ENCODE results near the gene CENPM. TPM values are rescaled to one million over a fixed set of nuclear protein-coding genes. Genes with fewer than 3 reads are reported as not detected.

CENPM gene
- total and polyA plus RNA-seq, 10 of the 15 experiments (the other 5 are each of a cell fraction or from before 2014, with no cell fraction given) = 36.7 to 212 (median 74.7) TPM

DNA sequence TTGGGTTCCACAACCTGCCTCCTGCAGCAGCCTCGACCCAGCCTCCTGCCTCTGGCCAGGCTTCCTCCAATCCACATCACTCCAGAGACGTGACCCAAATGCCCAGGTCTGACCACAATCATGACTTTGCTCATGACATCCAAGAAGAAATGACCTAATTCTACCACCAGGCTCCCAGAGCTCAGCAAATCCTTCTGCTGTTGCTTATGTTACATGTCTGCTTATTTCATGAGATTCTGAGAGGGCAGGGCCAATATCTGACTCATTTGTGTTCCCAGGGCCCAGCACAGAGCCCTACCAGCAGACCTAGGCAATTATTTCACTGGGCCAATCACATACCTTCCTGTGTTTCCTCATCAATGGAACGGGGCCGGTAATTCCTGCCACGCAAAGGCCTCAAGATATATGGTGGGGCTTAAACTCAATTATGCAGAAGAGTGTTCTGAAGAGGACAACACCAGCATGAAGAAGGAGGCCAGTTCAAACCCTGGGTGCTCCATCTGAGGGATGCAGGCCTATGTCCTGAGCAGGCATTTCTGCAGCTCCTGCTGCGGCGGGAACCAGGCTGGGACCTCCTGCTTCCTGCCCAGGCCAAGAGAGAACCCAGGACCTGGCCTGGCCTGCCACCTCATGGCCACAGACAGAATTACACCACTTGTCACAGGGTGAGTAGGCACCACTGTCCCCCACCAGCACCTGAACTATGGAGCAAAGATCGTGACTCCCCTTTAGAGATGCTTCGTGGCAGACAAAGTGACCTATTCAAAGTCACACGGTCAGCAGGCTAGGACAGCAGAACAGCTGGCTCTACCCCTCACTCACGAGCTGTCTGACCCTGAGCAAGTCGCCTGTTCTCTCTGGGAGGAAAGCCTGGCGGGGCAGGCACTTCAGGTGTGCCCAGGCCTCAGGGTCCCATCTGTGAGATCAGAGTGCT is 5.9 kb downstream of the CENPM start (continued):
- TF ChIP-seq, protein P1, sequence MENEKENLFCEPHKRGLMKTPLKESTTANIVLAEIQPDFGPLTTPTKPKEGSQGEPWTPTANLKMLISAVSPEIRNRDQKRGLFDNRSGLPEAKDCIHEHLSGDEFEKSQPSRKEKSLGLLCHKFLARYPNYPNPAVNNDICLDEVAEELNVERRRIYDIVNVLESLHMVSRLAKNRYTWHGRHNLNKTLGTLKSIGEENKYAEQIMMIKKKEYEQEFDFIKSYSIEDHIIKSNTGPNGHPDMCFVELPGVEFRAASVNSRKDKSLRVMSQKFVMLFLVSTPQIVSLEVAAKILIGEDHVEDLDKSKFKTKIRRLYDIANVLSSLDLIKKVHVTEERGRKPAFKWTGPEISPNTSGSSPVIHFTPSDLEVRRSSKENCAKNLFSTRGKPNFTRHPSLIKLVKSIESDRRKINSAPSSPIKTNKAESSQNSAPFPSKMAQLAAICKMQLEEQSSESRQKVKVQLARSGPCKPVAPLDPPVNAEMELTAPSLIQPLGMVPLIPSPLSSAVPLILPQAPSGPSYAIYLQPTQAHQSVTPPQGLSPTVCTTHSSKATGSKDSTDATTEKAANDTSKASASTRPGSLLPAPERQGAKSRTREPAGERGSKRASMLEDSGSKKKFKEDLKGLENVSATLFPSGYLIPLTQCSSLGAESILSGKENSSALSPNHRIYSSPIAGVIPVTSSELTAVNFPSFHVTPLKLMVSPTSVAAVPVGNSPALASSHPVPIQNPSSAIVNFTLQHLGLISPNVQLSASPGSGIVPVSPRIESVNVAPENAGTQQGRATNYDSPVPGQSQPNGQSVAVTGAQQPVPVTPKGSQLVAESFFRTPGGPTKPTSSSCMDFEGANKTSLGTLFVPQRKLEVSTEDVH (IDR thresholded peaks at IDR 0.05; ENCODE audit: low read depth, partially characterized antibody) = peak; percentile 80
- TF ChIP-seq, protein P2, sequence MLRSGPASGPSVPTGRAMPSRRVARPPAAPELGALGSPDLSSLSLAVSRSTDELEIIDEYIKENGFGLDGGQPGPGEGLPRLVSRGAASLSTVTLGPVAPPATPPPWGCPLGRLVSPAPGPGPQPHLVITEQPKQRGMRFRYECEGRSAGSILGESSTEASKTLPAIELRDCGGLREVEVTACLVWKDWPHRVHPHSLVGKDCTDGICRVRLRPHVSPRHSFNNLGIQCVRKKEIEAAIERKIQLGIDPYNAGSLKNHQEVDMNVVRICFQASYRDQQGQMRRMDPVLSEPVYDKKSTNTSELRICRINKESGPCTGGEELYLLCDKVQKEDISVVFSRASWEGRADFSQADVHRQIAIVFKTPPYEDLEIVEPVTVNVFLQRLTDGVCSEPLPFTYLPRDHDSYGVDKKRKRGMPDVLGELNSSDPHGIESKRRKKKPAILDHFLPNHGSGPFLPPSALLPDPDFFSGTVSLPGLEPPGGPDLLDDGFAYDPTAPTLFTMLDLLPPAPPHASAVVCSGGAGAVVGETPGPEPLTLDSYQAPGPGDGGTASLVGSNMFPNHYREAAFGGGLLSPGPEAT (IDR thresholded peaks at IDR 0.05; ENCODE audit: low read depth) = peak; percentile 44; the same call in 1 of the 2 replicates
- 0 out of 2 replicates have a peak, but pooled peaks have one; percentile 12 for TF ChIP-seq MXI1 (IDR thresholded peaks at IDR 0.05; ENCODE audit: low read depth, low read length)
- TF ChIP-seq, protein P3, sequence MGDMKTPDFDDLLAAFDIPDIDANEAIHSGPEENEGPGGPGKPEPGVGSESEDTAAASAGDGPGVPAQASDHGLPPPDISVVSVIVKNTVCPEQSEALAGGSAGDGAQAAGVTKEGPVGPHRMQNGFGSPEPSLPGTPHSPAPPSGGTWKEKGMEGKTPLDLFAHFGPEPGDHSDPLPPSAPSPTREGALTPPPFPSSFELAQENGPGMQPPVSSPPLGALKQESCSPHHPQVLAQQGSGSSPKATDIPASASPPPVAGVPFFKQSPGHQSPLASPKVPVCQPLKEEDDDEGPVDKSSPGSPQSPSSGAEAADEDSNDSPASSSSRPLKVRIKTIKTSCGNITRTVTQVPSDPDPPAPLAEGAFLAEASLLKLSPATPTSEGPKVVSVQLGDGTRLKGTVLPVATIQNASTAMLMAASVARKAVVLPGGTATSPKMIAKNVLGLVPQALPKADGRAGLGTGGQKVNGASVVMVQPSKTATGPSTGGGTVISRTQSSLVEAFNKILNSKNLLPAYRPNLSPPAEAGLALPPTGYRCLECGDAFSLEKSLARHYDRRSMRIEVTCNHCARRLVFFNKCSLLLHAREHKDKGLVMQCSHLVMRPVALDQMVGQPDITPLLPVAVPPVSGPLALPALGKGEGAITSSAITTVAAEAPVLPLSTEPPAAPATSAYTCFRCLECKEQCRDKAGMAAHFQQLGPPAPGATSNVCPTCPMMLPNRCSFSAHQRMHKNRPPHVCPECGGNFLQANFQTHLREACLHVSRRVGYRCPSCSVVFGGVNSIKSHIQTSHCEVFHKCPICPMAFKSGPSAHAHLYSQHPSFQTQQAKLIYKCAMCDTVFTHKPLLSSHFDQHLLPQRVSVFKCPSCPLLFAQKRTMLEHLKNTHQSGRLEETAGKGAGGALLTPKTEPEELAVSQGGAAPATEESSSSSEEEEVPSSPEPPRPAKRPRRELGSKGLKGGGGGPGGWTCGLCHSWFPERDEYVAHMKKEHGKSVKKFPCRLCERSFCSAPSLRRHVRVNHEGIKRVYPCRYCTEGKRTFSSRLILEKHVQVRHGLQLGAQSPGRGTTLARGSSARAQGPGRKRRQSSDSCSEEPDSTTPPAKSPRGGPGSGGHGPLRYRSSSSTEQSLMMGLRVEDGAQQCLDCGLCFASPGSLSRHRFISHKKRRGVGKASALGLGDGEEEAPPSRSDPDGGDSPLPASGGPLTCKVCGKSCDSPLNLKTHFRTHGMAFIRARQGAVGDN (IDR thresholded peaks at IDR 0.05) = peak; percentile 96
- TF ChIP-seq, protein P4, sequence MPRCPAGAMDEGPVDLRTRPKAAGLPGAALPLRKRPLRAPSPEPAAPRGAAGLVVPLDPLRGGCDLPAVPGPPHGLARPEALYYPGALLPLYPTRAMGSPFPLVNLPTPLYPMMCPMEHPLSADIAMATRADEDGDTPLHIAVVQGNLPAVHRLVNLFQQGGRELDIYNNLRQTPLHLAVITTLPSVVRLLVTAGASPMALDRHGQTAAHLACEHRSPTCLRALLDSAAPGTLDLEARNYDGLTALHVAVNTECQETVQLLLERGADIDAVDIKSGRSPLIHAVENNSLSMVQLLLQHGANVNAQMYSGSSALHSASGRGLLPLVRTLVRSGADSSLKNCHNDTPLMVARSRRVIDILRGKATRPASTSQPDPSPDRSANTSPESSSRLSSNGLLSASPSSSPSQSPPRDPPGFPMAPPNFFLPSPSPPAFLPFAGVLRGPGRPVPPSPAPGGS (IDR thresholded peaks at IDR 0.05; ENCODE audit: borderline replicate concordance, insufficient read depth, low read depth, low read length, poor library complexity, severe bottlenecking) = no peak
- TF ChIP-seq IKZF2 (IDR thresholded peaks at IDR 0.05) = peak; percentile 67 to 72
- TF ChIP-seq RB1 (IDR thresholded peaks at IDR 0.05; ENCODE audit: borderline replicate concordance) = peak; percentile 89
- no peak for TF ChIP-seq CBX3 (IDR thresholded peaks at IDR 0.05; ENCODE audit: borderline replicate concordance, low read depth)
- TF ChIP-seq PAX8 (IDR thresholded peaks at IDR 0.05) = no peak
- peak; percentile 88 for TF ChIP-seq NBN (IDR thresholded peaks at IDR 0.05)
- 0 out of 2 replicates have a peak, but pooled peaks have one; percentile 6 for TF ChIP-seq TCF12 (IDR thresholded peaks at IDR 0.05; ENCODE audit: low read depth, low read length)
- peak; percentile 92 for TF ChIP-seq RAD21 (IDR thresholded peaks at IDR 0.05; ENCODE audit: insufficient read depth, low read depth, low read length)
- no peak for TF ChIP-seq PML (IDR thresholded peaks at IDR 0.05; ENCODE audit: low read length)
- TF ChIP-seq YY1 (IDR thresholded peaks at IDR 0.05; ENCODE audit: low read depth, low read length) = peak; percentile 61
- TF ChIP-seq BHLHE40 (IDR thresholded peaks at IDR 0.05; ENCODE audit: borderline replicate concordance in 1 of 2, low read depth in 2 of 2, low read length in 1 of 2) = peak; percentile 42 to 49; a peak in 3 of 4 replicates
- TF ChIP-seq, protein P5, sequence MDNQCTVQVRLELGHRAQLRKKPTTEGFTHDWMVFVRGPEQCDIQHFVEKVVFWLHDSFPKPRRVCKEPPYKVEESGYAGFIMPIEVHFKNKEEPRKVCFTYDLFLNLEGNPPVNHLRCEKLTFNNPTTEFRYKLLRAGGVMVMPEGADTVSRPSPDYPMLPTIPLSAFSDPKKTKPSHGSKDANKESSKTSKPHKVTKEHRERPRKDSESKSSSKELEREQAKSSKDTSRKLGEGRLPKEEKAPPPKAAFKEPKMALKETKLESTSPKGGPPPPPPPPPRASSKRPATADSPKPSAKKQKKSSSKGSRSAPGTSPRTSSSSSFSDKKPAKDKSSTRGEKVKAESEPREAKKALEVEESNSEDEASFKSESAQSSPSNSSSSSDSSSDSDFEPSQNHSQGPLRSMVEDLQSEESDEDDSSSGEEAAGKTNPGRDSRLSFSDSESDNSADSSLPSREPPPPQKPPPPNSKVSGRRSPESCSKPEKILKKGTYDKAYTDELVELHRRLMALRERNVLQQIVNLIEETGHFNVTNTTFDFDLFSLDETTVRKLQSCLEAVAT (IDR thresholded peaks at IDR 0.05) = 0 out of 2 replicates have a peak, but pooled peaks have one; percentile 73
- TF ChIP-seq SMARCA5 (IDR thresholded peaks at IDR 0.05) = peak; percentile 83

Data from GM12878 (cell line).